Activated CD4-positive, alpha-beta T cell treated with anti-CD3 and anti-CD28 coated beads for 36 hours (primary cell): ENCODE data around the gene NCLN. TPM values are rescaled to one million over a fixed set of nuclear protein-coding genes. Genes with fewer than 3 reads are reported as not detected.
"Not testable (repeated sequence)": the region's sequence is repeated elsewhere in the genome, so short reads cannot be mapped to it uniquely, and the experiment has no call there.

Source experiments
- ATAC-seq: fragments of 200-7000 bp; cut with Tn5 transposase; one replicate; pipeline ENCODE4 v1.10.0; 2021; ENCODE audit warnings: mild to moderate bottlenecking, moderate library complexity
- CTCF ChIA-PET: fragments of 350-600 bp; sonication (Branson Sonifier 250); formaldehyde crosslinking; loops from one replicate; lab custom pipeline; 2021; ENCODE audit warnings: antibody characterized with exemption; lab: Charles Lee
- POLR2A ChIA-PET: fragments of 350-600 bp; sonication (Branson Sonifier 250); formaldehyde crosslinking; loops from one replicate; lab custom pipeline; 2021; ENCODE audit warnings: antibody characterized with exemption, inconsistent platforms; lab: Charles Lee
- DNase-seq: peaks from one replicate; pipeline ENCODE4 v3.0.0-alpha.2; 2020
- H3K27ac Mint-ChIP-seq: one replicate; pipeline ENCODE4 v1.8.0; 2021; ENCODE audit warnings: mixed read lengths
- H3K27me3 Mint-ChIP-seq: one replicate; pipeline ENCODE4 v1.8.0; 2021; ENCODE audit warnings: mixed read lengths
- H3K36me3 Mint-ChIP-seq: one replicate; pipeline ENCODE4 v1.8.0; 2021; ENCODE audit warnings: low read depth, mixed read lengths
- H3K4me1 Mint-ChIP-seq: one replicate; pipeline ENCODE4 v1.8.0; 2021; ENCODE audit warnings: mixed read lengths
- H3K4me3 Mint-ChIP-seq: one replicate; pipeline ENCODE4 v1.8.0; 2021; ENCODE audit warnings: mild to moderate bottlenecking, moderate library complexity, mixed read lengths
- H3K9me3 Mint-ChIP-seq: one replicate; pipeline ENCODE4 v1.8.0; 2021; ENCODE audit warnings: low read depth, mixed read lengths
- intact Hi-C, 2 experiments: fragments of 100-400 bp; cut with DNase I in 1 of 2; cut with micrococcal nuclease in 1 of 2; formaldehyde crosslinking; loops; one replicate each; pipeline versions ENCODE4 v1.14.2 to v1.15.1; 2022 to 2024; cut with DNase I, micrococcal nuclease
- total RNA-seq, 2 experiments: library from RNA; stranded (reverse); gene quantifications; one replicate each; pipeline ENCODE4 v1.2.3, GENCODE V29; 2021

Gene NCLN
- total RNA-seq, 2 experiments from 2014 or later, result 55.6 to 58.2 TPM

- Mint-ChIP-seq H3K4me3 (peak overlapping the region; percentile 83), H3K9me3 (no peaks in the 10 kb centered on the region), H3K27me3 (no peaks in the 10 kb centered on the region), H3K4me1 (peaks cover 55% of the 10 kb centered on the region), H3K27ac (peak overlapping the region; percentile 94), H3K36me3 (peaks cover 40% of the 10 kb centered on the region)
- ChIA-PET CTCF (interaction anchor here (0.6 to 0.7 kb wide), 3 partner anchors 214 to 463 kb away, joined by 3 read pairs; no protein-coding TSS in a partner anchor), POLR2A (no interaction called here)
- DNase-seq (peak; percentile 84), ATAC-seq (peak; percentile 55)
- intact Hi-C loops, result loop anchor here (1.0 to 5.0 kb wide), 26 partner anchors 30 to 1142 kb away; partner anchors contain the start of genes EEF2 (in 1 of the 2), FZR1 (in 1 of the 2), GNA11 (in 1 of the 2) and HMG20B (in 1 of the 2)
Observed at GRCh38 chr19:3184847-3185460, 776 bp upstream of the NCLN start.

GRCh38 chr19:3186160-3186688, 494 bp downstream of the NCLN start:
- CTCF ChIA-PET, result no interaction called here
- Mint-ChIP-seq H3K27ac (peak overlapping the region; percentile 72), H3K36me3 (peaks cover 30% of the 10 kb centered on the region)

GRCh38 chr19:3186891-3187661, 1.3 kb downstream of the NCLN start:
- Mint-ChIP-seq H3K9me3 (no peaks in the 10 kb centered on the region), H3K4me1 (peaks cover 54% of the 10 kb centered on the region), H3K27ac (peak overlapping the region; percentile 72), H3K4me3 (peak overlapping the region; percentile 83), H3K36me3 (peaks cover 25% of the 10 kb centered on the region), H3K27me3 (no peaks in the 10 kb centered on the region)
- ATAC-seq (no peak), DNase-seq (no peak)
- intact Hi-C loops, result loop anchor here (2.0 to 5.0 kb wide), 3 partner anchors 24 to 1140 kb away; no protein-coding TSS in a partner anchor
- CTCF ChIA-PET, result interaction anchor here (0.7 kb wide), 2 partner anchors 386 to 1183 kb away, joined by 3 read pairs; no protein-coding TSS in a partner anchor
- POLR2A ChIA-PET, result no interaction called here

More at GRCh38 chr19:3186160-3186688, 494 bp downstream of the NCLN start:
- intact Hi-C loops, result loop anchor here (2.0 to 5.0 kb wide), 3 partner anchors 25 to 1141 kb away; no protein-coding TSS in a partner anchor
- no peak for ATAC-seq
- DNase-seq, result peak; percentile 25
- Mint-ChIP-seq H3K9me3 (no peaks in the 10 kb centered on the region), H3K4me3 (peak overlapping the region; percentile 83), H3K4me1 (peaks cover 60% of the 10 kb centered on the region), H3K27me3 (no peaks in the 10 kb centered on the region)
- POLR2A ChIA-PET, result no interaction called here

- intact Hi-C loops, result loop anchor here (2.0 to 5.0 kb wide), 3 partner anchors 23 to 1139 kb away; no protein-coding TSS in a partner anchor
- Mint-ChIP-seq H3K4me3 (peak overlapping the region; percentile 83), H3K27ac (no peak overlapping the region), H3K27me3 (no peaks in the 10 kb centered on the region), H3K9me3 (no peaks in the 10 kb centered on the region), H3K4me1 (peaks cover 51% of the 10 kb centered on the region), H3K36me3 (peaks cover 20% of the 10 kb centered on the region)
- CTCF ChIA-PET, result interaction anchor here (0.6 to 1.4 kb wide), 4 partner anchors 12 to 315 kb away, joined by 3 to 5 read pairs (median 3); no protein-coding TSS in a partner anchor
- POLR2A ChIA-PET, result no interaction called here
- no peak for DNase-seq
- ATAC-seq, result no peak
Observed at GRCh38 chr19:3187662-3188511, 2.2 kb downstream of the NCLN start.

- H3K4me3 Mint-ChIP-seq, result peak overlapping the region; percentile 83
- H3K27me3 Mint-ChIP-seq, result no peaks in the 10 kb centered on the region
- ATAC-seq (no peak), DNase-seq (no peak)
- intact Hi-C loops, result loop anchor here (5.0 kb wide), 2 partner anchors 237 to 1138 kb away; no protein-coding TSS in a partner anchor
- no peak overlapping the region for H3K27ac Mint-ChIP-seq
- peaks cover 45% of the 10 kb centered on the region for H3K4me1 Mint-ChIP-seq
- H3K36me3 Mint-ChIP-seq, result peaks cover 22% of the 10 kb centered on the region
- POLR2A ChIA-PET, result interaction anchor here (0.6 kb wide), 1 partner anchor 10 kb away, joined by 3 read pairs; no protein-coding TSS in a partner anchor
- no peaks in the 10 kb centered on the region for H3K9me3 Mint-ChIP-seq
- CTCF ChIA-PET, result interaction anchor here (0.6 to 1.4 kb wide), 3 partner anchors 226 to 314 kb away, joined by 3 to 5 read pairs (median 3); no protein-coding TSS in a partner anchor
Observed at GRCh38 chr19:3188627-3189596, 3.2 kb downstream of the NCLN start.

- Mint-ChIP-seq H3K27ac (no peak overlapping the region), H3K4me3 (no peak overlapping the region), H3K9me3 (no peaks in the 10 kb centered on the region), H3K27me3 (no peaks in the 10 kb centered on the region), H3K4me1 (peaks cover 35% of the 10 kb centered on the region), H3K36me3 (peaks cover 28% of the 10 kb centered on the region)
- ChIA-PET POLR2A (no interaction called here), CTCF (interaction anchor here (1.4 kb wide), 1 partner anchor 239 kb away, joined by 5 read pairs; no protein-coding TSS in a partner anchor)
- DNase-seq (no peak), ATAC-seq (no peak)
- intact Hi-C loops, result loop anchor here (5.0 kb wide), 2 partner anchors 238 to 1137 kb away; no protein-coding TSS in a partner anchor
Observed at GRCh38 chr19:3189702-3190469, 4.2 kb downstream of the NCLN start.

GRCh38 chr19:3190470-3190770, 4.7 kb downstream of the NCLN start:
- ChIA-PET CTCF (no interaction called here), POLR2A (no interaction called here)
- intact Hi-C loops, result no loop called here
- DNase-seq, result no peak
- H3K4me3 Mint-ChIP-seq, result no peak overlapping the region
- H3K36me3 Mint-ChIP-seq, result peaks cover 28% of the 10 kb centered on the region
- no peak for ATAC-seq
- no peaks in the 10 kb centered on the region for H3K27me3 Mint-ChIP-seq
- no peak overlapping the region for H3K27ac Mint-ChIP-seq
- no peaks in the 10 kb centered on the region for H3K9me3 Mint-ChIP-seq
- H3K4me1 Mint-ChIP-seq, result peaks cover 32% of the 10 kb centered on the region

GRCh38 chr19:3190921-3191805, 5.4 kb downstream of the NCLN start:
- no peak overlapping the region for H3K27ac Mint-ChIP-seq
- no peak for ATAC-seq
- H3K9me3 Mint-ChIP-seq, result no peaks in the 10 kb centered on the region
- H3K4me3 Mint-ChIP-seq, result no peak overlapping the region
- intact Hi-C loops, result no loop called here
- ChIA-PET POLR2A (no interaction called here), CTCF (no interaction called here)
- no peak for DNase-seq
- peaks cover 32% of the 10 kb centered on the region for H3K4me1 Mint-ChIP-seq
- H3K36me3 Mint-ChIP-seq, result peaks cover 31% of the 10 kb centered on the region
- no peaks in the 10 kb centered on the region for H3K27me3 Mint-ChIP-seq

- H3K9me3 Mint-ChIP-seq, CTCF ChIA-PET, H3K4me3 Mint-ChIP-seq, H3K27me3 Mint-ChIP-seq, ATAC-seq, DNase-seq, intact Hi-C loops, POLR2A ChIA-PET, H3K27ac Mint-ChIP-seq: not testable (repeated sequence)
- H3K4me1 Mint-ChIP-seq, result peaks cover 30% of the 10 kb centered on the region
- peaks cover 27% of the 10 kb centered on the region for H3K36me3 Mint-ChIP-seq
Observed at GRCh38 chr19:3191806-3192104, 6.0 kb downstream of the NCLN start.
